GM12801 (cell line): Measurements from ENCODE around the gene JADE2.

ENCODE experiments used
- CTCF ChIP-seq: IDR thresholded peaks from one replicate; pipeline ENCODE4 v1.5.1; 2011; ENCODE audit warnings: control low read depth; ENCODE audit not compliant: insufficient read length; ENCODE audit errors: extremely low read depth

Gene JADE2

GRCh38 chr5:134547999-134548658, 22.7 kb downstream of the JADE2 start:
- no peak for TF ChIP-seq CTCF

GRCh38 chr5:134549714-134550113, 24.2 kb downstream of the JADE2 start:
- TF ChIP-seq CTCF = no peak

GRCh38 chr5:134550271-134551214, 25.1 kb downstream of the JADE2 start:
- no peak for TF ChIP-seq CTCF

- no peak for TF ChIP-seq CTCF
Measured at GRCh38 chr5:134551901-134552300, 26.4 kb downstream of the JADE2 start.

- no peak for TF ChIP-seq CTCF
Measured at GRCh38 chr5:134552301-134552700, 26.8 kb downstream of the JADE2 start.

GRCh38 chr5:134553821-134554267, 28.4 kb downstream of the JADE2 start:
- no peak for TF ChIP-seq CTCF
